Heart left ventricle (tissue), 16 donors: ENCODE measurements around the gene DGUOK. TPM values are rescaled to one million over a fixed set of nuclear protein-coding genes. Genes with fewer than 3 reads are reported as not detected.

Source experiments
- ATAC-seq, 4 donors: fragments of 200-7000 bp; cut with Tn5 transposase; one replicate each; pipeline ENCODE4 v1.9.1; 2020 to 2022; ENCODE audit warnings: moderate library complexity in 4 of 4, mild to moderate bottlenecking in 3 of 4, moderate number of reproducible peaks in 1 of 4
- DNase-seq, 5 donors: peaks; one replicate each; pipeline ENCODE4 v3.0.0-alpha.2; 2020
- H3K27ac ChIP-seq, 12 donors: fragments of 200-600 bp; sonication (generic) in 4 of 12; one replicate each; pipeline versions ENCODE4 v1.5.0 to v1.8.0; 2016 to 2022; ENCODE audit warnings: mild to moderate bottlenecking in 2 of 12
- H3K27me3 ChIP-seq, 9 donors: fragments of 200-600 bp; sonication (generic) in 2 of 9; one replicate each; pipeline versions ENCODE4 v1.5.1 to v1.8.0; 2016 to 2022; ENCODE audit warnings: mild to moderate bottlenecking in 3 of 9
- H3K36me3 ChIP-seq, 9 donors: fragments of 200-600 bp; sonication (generic) in 2 of 9; one replicate each; pipeline versions ENCODE4 v1.5.0 to v1.8.0; 2018 to 2022; ENCODE audit warnings: mild to moderate bottlenecking in 2 of 9
- H3K4me1 ChIP-seq, 12 donors: fragments of 200-600 bp; sonication (generic) in 4 of 12; one replicate each; pipeline versions ENCODE4 v1.5.0 to v1.8.0; 2016 to 2022; ENCODE audit warnings: mild to moderate bottlenecking in 3 of 12
- H3K4me3 ChIP-seq, 12 donors: fragments of 200-600 bp; sonication (generic) in 4 of 12; one replicate each; pipeline versions ENCODE4 v1.5.0 to v1.8.0; 2017 to 2022; ENCODE audit warnings: mild to moderate bottlenecking in 9 of 12, moderate library complexity in 4 of 12
- H3K9me3 ChIP-seq, 12 donors: fragments of 200-600 bp; sonication (generic) in 4 of 12; one replicate each; pipeline versions ENCODE4 v1.5.0 to v1.8.0; 2016 to 2022; ENCODE audit warnings: mild to moderate bottlenecking in 1 of 12
- POLR2A ChIP-seq, 2 donors: fragments of 450-650 bp; IDR thresholded peaks; one replicate each; pipeline ENCODE4 v1.6.1; 2017; ENCODE audit warnings: antibody characterized with exemption in 2 of 2, mild to moderate bottlenecking in 2 of 2, moderate library complexity in 2 of 2
- WGBS, 4 donors: extraction: QIAGEN DNeasy Blood & Tissue Kit in 2 of 4; methylation state at CpG; one replicate each; pipeline versions ENCODE4 v1.1.5 to v1.1.7; 2013 to 2018; 5-methylcytosine and 5-hydroxymethylcytosine counted together
- intact Hi-C, 10 donors: fragments of 100-400 bp; cut with DNase I; formaldehyde crosslinking; loops; one replicate each; pipeline versions ENCODE4 v1.11.1 to v1.14.2; 2022
- polyA plus RNA-seq, 2 donors: library from polyadenylated mRNA; stranded (reverse); fragments of 200-250 nt; gene quantifications; one replicate each; pipeline ENCODE4 v1.2.3, GENCODE V29; 2013
- total RNA-seq, 9 donors: library from RNA; depleted of rRNA in 2 of 9; stranded (reverse); fragments of >200 nt in 2 of 9; fragmentation: NEBNext Ultra II Directional in 3 of 9; extraction: Animal tissue kit (Norgen Biotek cat#: 25700) in 3 of 9; gene quantifications; one replicate each; pipeline versions ENCODE4 v1.1.0 to v1.2.4, GENCODE V29; 2016 to 2023
- TF ChIP-seq, protein P1 (sequence below), 12 donors: fragments of 200-600 bp; sonication (generic) in 4 of 12; IDR thresholded peaks; one replicate each; pipeline versions ENCODE4 v1.5.0 to v1.8.0; 2018 to 2022; ENCODE audit warnings: antibody characterized with exemption in 12 of 12, mild to moderate bottlenecking in 5 of 12
- donor health status: ischemic (EF 13 %, LVEDD 7.1; RV severe dilation, severe dysfunction).
- donor health status: healthy with polysubstance abuse.
- donor health status: DM: no; HTN: yes; CAD: no.
- donor health status: DM: no; HTN: no; CAD: no.
- donor health status: ischemic (EF 25% LVEDD 6.9; RV normal size, moderate dysfunction).
- donor health status: ischemic (EF 25% LVEDD 5.7; RV mildly dilated, moderate dysfunction).
- donor health status: healthy.
- donor health status: DM: yes; HTN: yes; CAD: no.
- donor health status: ischemic (EF 35%, LVEDD 5.7; RV mildly dilated, moderate dysfunction).
- donor health status: nonischemic (EF 11% LVEDD 7.7; RV severe dilation, severe dysfunction).
- donor health status: DM: yes; HTN: yes; CAD: no.
- donor health status: PGD.
- donor health status: ischemic (EF 29% LVEDD 5.4; RV normal size, mild dysfunction).
- donor health status: nonischemic (EF 23%, LVEDD 6.1; RV moderate dilation, normal function).

Gene DGUOK
- total and polyA plus RNA-seq, 11 donors, result 22.6 to 49.2 (median 26.1) TPM

GRCh38 chr2:73993376-73993775, 66.7 kb downstream of the DGUOK start:
- TF ChIP-seq POLR2A (IDR thresholded peaks at IDR 0.05), result no peak
- TF ChIP-seq, protein P1, sequence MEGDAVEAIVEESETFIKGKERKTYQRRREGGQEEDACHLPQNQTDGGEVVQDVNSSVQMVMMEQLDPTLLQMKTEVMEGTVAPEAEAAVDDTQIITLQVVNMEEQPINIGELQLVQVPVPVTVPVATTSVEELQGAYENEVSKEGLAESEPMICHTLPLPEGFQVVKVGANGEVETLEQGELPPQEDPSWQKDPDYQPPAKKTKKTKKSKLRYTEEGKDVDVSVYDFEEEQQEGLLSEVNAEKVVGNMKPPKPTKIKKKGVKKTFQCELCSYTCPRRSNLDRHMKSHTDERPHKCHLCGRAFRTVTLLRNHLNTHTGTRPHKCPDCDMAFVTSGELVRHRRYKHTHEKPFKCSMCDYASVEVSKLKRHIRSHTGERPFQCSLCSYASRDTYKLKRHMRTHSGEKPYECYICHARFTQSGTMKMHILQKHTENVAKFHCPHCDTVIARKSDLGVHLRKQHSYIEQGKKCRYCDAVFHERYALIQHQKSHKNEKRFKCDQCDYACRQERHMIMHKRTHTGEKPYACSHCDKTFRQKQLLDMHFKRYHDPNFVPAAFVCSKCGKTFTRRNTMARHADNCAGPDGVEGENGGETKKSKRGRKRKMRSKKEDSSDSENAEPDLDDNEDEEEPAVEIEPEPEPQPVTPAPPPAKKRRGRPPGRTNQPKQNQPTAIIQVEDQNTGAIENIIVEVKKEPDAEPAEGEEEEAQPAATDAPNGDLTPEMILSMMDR (IDR thresholded peaks at IDR 0.05), result no peak
- H3K9me3 ChIP-seq, result no peaks in the 10 kb centered on the region
- no peaks in the 10 kb centered on the region for H3K27me3 ChIP-seq
- WGBS, 4 donors, result 74 to 80% (median 79%) methylated on average over 3 of the region's 3 CpGs
- no peak for ATAC-seq
- intact Hi-C loops, result no loop called here
- peaks cover 0 to 10% (median 0%) of the 10 kb centered on the region in 9 donors for H3K36me3 ChIP-seq
- DNase-seq, result no peak
- peaks cover 0 to 56% (median under 1%) of the 10 kb centered on the region in 12 donors for H3K4me1 ChIP-seq
- H3K4me3 ChIP-seq, result no peak overlapping the region
- H3K27ac ChIP-seq, result no peak overlapping the region

DNA sequence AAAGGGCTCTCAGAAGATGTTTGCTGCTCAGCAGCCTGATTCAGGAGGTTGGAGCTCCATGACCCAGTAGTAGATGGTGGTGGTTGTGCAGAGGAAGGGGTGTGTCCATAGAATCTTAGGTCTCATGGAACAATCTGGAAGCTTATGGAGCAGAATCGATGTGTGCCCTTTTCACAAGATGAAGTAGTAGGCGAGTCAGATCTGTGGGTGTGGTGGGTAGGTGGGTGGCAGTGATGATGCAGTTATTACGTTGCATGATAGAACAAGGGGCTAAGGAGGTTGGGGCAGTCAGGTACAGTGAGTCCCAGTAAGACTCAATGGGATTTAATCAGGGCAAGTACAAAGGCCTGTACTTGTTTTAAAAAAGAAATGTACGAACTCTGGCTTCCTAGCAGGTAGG, 67.1 kb downstream of the DGUOK start:
- peaks cover 0 to 10% (median 0%) of the 10 kb centered on the region in 9 donors for H3K36me3 ChIP-seq
- H3K27me3 ChIP-seq, result no peaks in the 10 kb centered on the region
- DNase-seq, result no peak
- H3K27ac ChIP-seq, result no peak overlapping the region
- TF ChIP-seq, protein P1 (IDR thresholded peaks at IDR 0.05), result no peak
- TF ChIP-seq POLR2A (IDR thresholded peaks at IDR 0.05), result no peak
- no peak overlapping the region for H3K4me3 ChIP-seq
- ATAC-seq, result no peak
- WGBS, 4 donors, result 88 to 95% (median 92%) methylated on average over 4 of the region's 4 CpGs
- H3K9me3 ChIP-seq, result no peaks in the 10 kb centered on the region
- intact Hi-C loops, result no loop called here
- H3K4me1 ChIP-seq, result peaks cover 0 to 52% (median 0%) of the 10 kb centered on the region in 12 donors

DNA sequence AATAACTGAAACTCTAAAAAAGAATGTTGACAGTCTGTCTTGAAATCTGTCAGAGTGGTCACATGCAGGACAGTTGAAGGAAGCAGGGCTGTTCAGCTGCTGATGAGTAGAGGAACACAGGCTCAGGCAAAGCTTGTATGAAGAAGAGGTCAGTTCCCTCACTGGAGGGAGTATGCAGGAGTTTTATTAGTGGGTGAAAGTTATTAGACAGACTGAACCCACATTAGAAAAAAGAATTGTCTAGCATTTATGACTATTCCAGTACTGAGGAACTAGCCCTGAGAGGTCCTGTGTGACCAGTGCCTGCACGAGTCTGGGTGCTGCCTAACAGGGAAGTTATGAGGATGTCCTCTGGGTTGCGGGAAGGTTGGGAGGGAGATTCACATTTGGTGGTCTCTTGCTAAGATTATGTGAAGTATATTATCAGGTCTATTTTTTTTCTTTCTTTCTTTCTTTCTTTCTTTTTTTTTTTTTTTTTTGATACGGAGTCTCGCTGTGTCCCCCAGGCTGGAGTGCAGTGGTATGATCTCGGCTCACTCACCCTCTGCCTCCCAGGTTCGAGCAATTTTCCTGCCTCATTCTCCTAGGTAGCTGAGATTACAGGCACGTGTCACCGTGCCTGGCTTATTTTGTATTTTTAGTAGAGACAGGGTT, 67.6 kb downstream of the DGUOK start:
- ATAC-seq (peak in 1 of 4 donors; percentile 32), DNase-seq (no peak)
- TF ChIP-seq POLR2A (IDR thresholded peaks at IDR 0.05), result no peak
- TF ChIP-seq, protein P1 (IDR thresholded peaks at IDR 0.05), result no peak
- intact Hi-C loops, result no loop called here
- peaks cover 0 to 52% (median 0%) of the 10 kb centered on the region in 12 donors for H3K4me1 ChIP-seq
- no peaks in the 10 kb centered on the region for H3K9me3 ChIP-seq
- H3K36me3 ChIP-seq, result peaks cover 0 to 10% (median 0%) of the 10 kb centered on the region in 9 donors
- H3K4me3 ChIP-seq, result no peak overlapping the region
- no peak overlapping the region for H3K27ac ChIP-seq
- no peaks in the 10 kb centered on the region for H3K27me3 ChIP-seq
- WGBS, 4 donors, result 89 to 93% (median 92%) methylated on average over 8 of the region's 8 CpGs

DNA sequence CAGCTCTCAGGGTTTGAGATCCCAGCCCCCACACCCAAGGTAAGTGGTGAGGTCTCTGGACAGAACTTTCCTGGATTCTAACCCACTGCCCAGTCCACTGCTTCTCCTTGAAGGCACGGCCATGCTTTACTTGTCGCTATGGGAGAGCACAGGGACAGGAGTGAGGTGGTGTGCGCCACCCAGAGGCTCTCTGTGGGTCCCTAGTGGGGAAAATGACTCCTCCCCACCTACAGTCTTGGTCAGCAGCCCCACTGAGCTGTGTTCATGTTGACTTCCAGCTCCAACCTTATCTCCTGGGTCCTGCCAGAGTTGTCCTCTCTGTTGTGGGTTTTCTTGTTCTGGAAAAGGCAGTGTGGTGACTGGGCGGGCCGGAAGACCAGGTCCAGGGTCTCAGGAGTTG, 69.1 kb downstream of the DGUOK start:
- Histone ChIP-seq H3K27ac (no peak overlapping the region), H3K9me3 (no peaks in the 10 kb centered on the region), H3K4me3 (no peak overlapping the region), H3K36me3 (peaks cover 0 to under 1% (median 0%) of the 10 kb centered on the region in 9 donors), H3K4me1 (peaks cover 0 to 56% (median 7%) of the 10 kb centered on the region in 12 donors), H3K27me3 (no peaks in the 10 kb centered on the region)
- intact Hi-C loops, result no loop called here
- TF ChIP-seq POLR2A (IDR thresholded peaks at IDR 0.05), result no peak
- TF ChIP-seq, protein P1 (IDR thresholded peaks at IDR 0.05), result no peak
- 86 to 98% (median 94%) methylated on average over 5 of the region's 5 CpGs for WGBS, 4 donors
- DNase-seq, result no peak
- no peak for ATAC-seq
